B cell (primary cell): ENCODE data around the gene GPR15LG. TPM values are rescaled to one million over a fixed set of nuclear protein-coding genes. Genes with fewer than 3 reads are reported as not detected.
A peak's percentile ranks its signal among the peaks of the same experiment; 100 is the strongest.
"Not testable (repeated sequence)": the region's sequence is repeated elsewhere in the genome, so short reads cannot be mapped to it uniquely, and the experiment has no call there.

Experiments
- ATAC-seq: fragments of 200-7000 bp; cut with Tn5 transposase; one replicate; pipeline ENCODE4 v1.10.0; 2021; ENCODE audit warnings: low read depth, mild to moderate bottlenecking, moderate number of reproducible peaks, moderate library complexity
- CTCF ChIA-PET: fragments of 350-600 bp; sonication (Branson Sonifier 250); formaldehyde crosslinking; loops from one replicate; lab custom pipeline; 2021; ENCODE audit warnings: antibody characterized with exemption, inconsistent platforms; lab: Charles Lee
- POLR2A ChIA-PET: fragments of 350-600 bp; sonication (Branson Sonifier 250); formaldehyde crosslinking; loops from one replicate; lab custom pipeline; 2021; ENCODE audit warnings: antibody characterized with exemption; lab: Charles Lee
- DNase-seq: peaks from one replicate; pipeline ENCODE4 v3.0.0; 2013
- H2AFZ ChIP-seq: 2 replicates; pipeline ENCODE4 v1.6.1; 2012; ENCODE audit warnings: mild to moderate bottlenecking, low read depth, low read length; ENCODE audit not compliant: insufficient read depth, poor library complexity, severe bottlenecking
- H3K27ac ChIP-seq, 2 donors: 1 replicate in 1 of 2; 2 replicates in 1 of 2; pipeline ENCODE4 v1.5.1; 2012 to 2013; ENCODE audit warnings: low read length in 2 of 2, mild to moderate bottlenecking in 2 of 2, moderate library complexity in 1 of 2
- H3K27me3 ChIP-seq, 4 experiments: fragments of 200-600 bp in 1 of 4; sonication (generic) in 1 of 4; replicated peaks in 1 of 4; 1 replicate in 2 of 4; 2 replicates in 2 of 4; pipeline versions ENCODE4 v1.6.1 to v1.7.0; 2013 to 2016; ENCODE audit warnings: low read length in 3 of 4, mild to moderate bottlenecking in 2 of 4, mixed read lengths in 1 of 4, moderate library complexity in 1 of 4; ENCODE audit not compliant: insufficient read depth in 4 of 4, control insufficient read depth in 3 of 4; ENCODE audit errors: control extremely low read depth in 1 of 4
- H3K36me3 ChIP-seq, 2 experiments: replicated peaks in 1 of 2; 1 replicate in 1 of 2; 2 replicates in 1 of 2; pipeline versions ENCODE4 v1.6.1 to v1.7.1; 2013; ENCODE audit warnings: low read length in 1 of 2; ENCODE audit not compliant: insufficient read depth in 2 of 2, control insufficient read depth in 1 of 2; ENCODE audit errors: control extremely low read depth in 1 of 2, extremely low read depth in 1 of 2
- H3K4me1 ChIP-seq, 2 donors: fragments of 200-600 bp in 1 of 2; sonication (generic) in 1 of 2; 1 replicate in 1 of 2; 2 replicates in 1 of 2; pipeline versions ENCODE4 v1.5.1 to v1.6.1; 2013 to 2017; ENCODE audit warnings: low read length in 2 of 2; ENCODE audit not compliant: control insufficient read depth in 2 of 2, insufficient read depth in 2 of 2
- H3K4me2 ChIP-seq: replicated peaks from 2 replicates; pipeline ENCODE3; 2012; ENCODE audit warnings: mild to moderate bottlenecking, low read depth, low read length; ENCODE audit not compliant: poor library complexity, severe bottlenecking
- H3K4me3 ChIP-seq, 5 experiments: fragments of 200-600 bp in 1 of 5; sonication (generic) in 1 of 5; 1 replicate in 3 of 5; 2 replicates in 2 of 5; pipeline versions ENCODE4 v1.5.1 to v1.7.0; 2011 to 2016; ENCODE audit warnings: low read length in 4 of 5, mild to moderate bottlenecking in 4 of 5, low read depth in 2 of 5, control low read depth in 1 of 5, moderate library complexity in 1 of 5; ENCODE audit not compliant: insufficient read depth in 1 of 5; ENCODE audit errors: control extremely low read depth in 1 of 5, extremely low read depth in 1 of 5
- H3K79me2 ChIP-seq: fragments of 200-600 bp; sonication (generic); one replicate; pipeline ENCODE4 v1.6.0; 2016; ENCODE audit warnings: low read length; ENCODE audit not compliant: control insufficient read depth, insufficient read depth
- H3K9ac ChIP-seq: fragments of 200-600 bp; sonication (generic); 2 replicates; pipeline ENCODE4 v1.6.1; 2017; ENCODE audit warnings: mild to moderate bottlenecking, low read length, moderate library complexity
- H3K9me3 ChIP-seq, 3 donors: one replicate each; pipeline versions ENCODE4 v1.6.1 to v1.7.1; 2013; ENCODE audit warnings: low read length in 2 of 3; ENCODE audit not compliant: control insufficient read depth in 2 of 3, insufficient read depth in 1 of 3; ENCODE audit errors: control extremely low read depth in 1 of 3
- H4K20me1 ChIP-seq: 2 replicates; pipeline ENCODE4 v1.6.0; 2012; ENCODE audit warnings: mild to moderate bottlenecking, low read length; ENCODE audit not compliant: insufficient read depth, control insufficient read depth, poor library complexity, severe bottlenecking
- H3K27ac Mint-ChIP-seq: one replicate; pipeline ENCODE4 v1.8.0; 2021; ENCODE audit warnings: mixed read lengths
- H3K27me3 Mint-ChIP-seq: one replicate; pipeline ENCODE4 v1.8.0; 2021; ENCODE audit warnings: mixed read lengths
- H3K4me1 Mint-ChIP-seq: one replicate; pipeline ENCODE4 v1.8.0; 2021; ENCODE audit warnings: mixed read lengths
- H3K4me3 Mint-ChIP-seq: one replicate; pipeline ENCODE4 v1.8.0; 2021; ENCODE audit warnings: mixed read lengths
- H3K9me3 Mint-ChIP-seq: one replicate; pipeline ENCODE4 v1.8.0; 2022; ENCODE audit warnings: mixed read lengths; ENCODE audit not compliant: insufficient read depth
- EZH2 ChIP-seq: IDR thresholded peaks from 2 replicates; pipeline ENCODE4 v1.6.1; 2012; ENCODE audit warnings: borderline replicate concordance, low read depth, mild to moderate bottlenecking, moderate library complexity, low read length; ENCODE audit not compliant: insufficient read depth, poor library complexity, severe bottlenecking
- WGBS: methylation state at CpG from one replicate; pipeline ENCODE4 v1.1.5; 2013; ENCODE audit warnings: missing lambda C conversion rate; ENCODE audit not compliant: insufficient coverage; 5-methylcytosine and 5-hydroxymethylcytosine counted together
- intact Hi-C: fragments of 100-400 bp; cut with micrococcal nuclease; formaldehyde crosslinking; loops from one replicate; pipeline ENCODE4 v1.10.0; 2022
- polyA minus RNA-seq: library from RNA; depleted of rRNA, polyadenylated mRNA; stranded (reverse); fragments of >200 nt; gene quantifications from 2 replicates; pipeline ENCODE4 v1.2.3, GENCODE V29; 2012
- polyA plus RNA-seq: library from polyadenylated mRNA; depleted of rRNA; stranded (reverse); fragments of >200 nt; gene quantifications from 2 replicates; pipeline ENCODE4 v1.2.3, GENCODE V29; 2012
- total RNA-seq, 2 donors: library from RNA; stranded (reverse); fragments of 120-200 nt in 1 of 2; gene quantifications; 1 replicate in 1 of 2; 2 replicates in 1 of 2; pipeline versions ENCODE4 v1.2.3 to v1.2.4, GENCODE V29; 2013 to 2022
- TF ChIP-seq, protein P1 (sequence below): fragments of 200-600 bp; IDR thresholded peaks from one replicate; pipeline ENCODE4 v1.8.0; 2022; ENCODE audit warnings: antibody characterized with exemption, mild to moderate bottlenecking

GPR15LG gene
- not detected in 2 replicates for total RNA-seq
- not detected for total RNA-seq (2013)
- polyA plus RNA-seq: not detected in 2 replicates
- 0.36 TPM in 1 of 2 replicates, not detected in the other for polyA minus RNA-seq

DNA sequence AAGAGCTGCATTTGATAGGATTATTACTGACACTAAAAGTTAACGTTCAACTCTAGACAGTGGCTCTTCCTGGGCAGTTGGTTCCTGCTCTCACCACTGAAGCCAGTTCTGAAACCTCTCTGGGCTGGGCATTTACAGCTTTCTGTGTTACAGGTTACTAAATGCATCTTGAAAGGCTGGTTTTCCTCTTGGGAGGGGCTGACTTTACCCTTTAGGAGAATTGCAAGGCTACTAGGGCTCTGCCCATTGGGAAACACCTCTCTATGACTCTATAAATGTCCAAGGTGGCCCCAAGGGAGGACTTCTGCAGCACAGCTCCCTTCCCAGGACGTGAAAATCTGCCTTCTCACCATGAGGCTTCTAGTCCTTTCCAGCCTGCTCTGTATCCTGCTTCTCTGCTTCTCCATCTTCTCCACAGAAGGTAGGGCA, at the start of gene GPR15LG:
TSS of gene GPR15LG (plus strand) at position 301 of the 429 bp plus-strand sequence. CDS start at position 352, 51 bp downstream.
- Histone ChIP-seq H4K20me1 (no peaks in the 10 kb centered on the region), H3K27ac (peak within 1 kb of the TSS in 1 of 2 donors; percentile 46), H3K79me2 (no peaks in the 10 kb centered on the region), H3K4me3 (no peak within 1 kb of the TSS), H2AFZ (peak within 1 kb of the TSS; percentile 80), H3K4me2 (no peak within 1 kb of the TSS), H3K36me3 (no peaks in the 10 kb centered on the region), H3K4me1 (peaks cover 25 to 39% of the 10 kb centered on the region in 2 donors), H3K9me3 (peaks cover 0 to 4% (median 0%) of the 10 kb centered on the region in 3 donors), H3K9ac (no peak within 1 kb of the TSS), H3K27me3 (no peaks in the 10 kb centered on the region)
- CTCF ChIA-PET: interaction anchor here (1.6 kb wide), 1 partner anchor 25 kb away, joined by 3 read pairs; no protein-coding TSS in a partner anchor
- TF ChIP-seq, protein P1, sequence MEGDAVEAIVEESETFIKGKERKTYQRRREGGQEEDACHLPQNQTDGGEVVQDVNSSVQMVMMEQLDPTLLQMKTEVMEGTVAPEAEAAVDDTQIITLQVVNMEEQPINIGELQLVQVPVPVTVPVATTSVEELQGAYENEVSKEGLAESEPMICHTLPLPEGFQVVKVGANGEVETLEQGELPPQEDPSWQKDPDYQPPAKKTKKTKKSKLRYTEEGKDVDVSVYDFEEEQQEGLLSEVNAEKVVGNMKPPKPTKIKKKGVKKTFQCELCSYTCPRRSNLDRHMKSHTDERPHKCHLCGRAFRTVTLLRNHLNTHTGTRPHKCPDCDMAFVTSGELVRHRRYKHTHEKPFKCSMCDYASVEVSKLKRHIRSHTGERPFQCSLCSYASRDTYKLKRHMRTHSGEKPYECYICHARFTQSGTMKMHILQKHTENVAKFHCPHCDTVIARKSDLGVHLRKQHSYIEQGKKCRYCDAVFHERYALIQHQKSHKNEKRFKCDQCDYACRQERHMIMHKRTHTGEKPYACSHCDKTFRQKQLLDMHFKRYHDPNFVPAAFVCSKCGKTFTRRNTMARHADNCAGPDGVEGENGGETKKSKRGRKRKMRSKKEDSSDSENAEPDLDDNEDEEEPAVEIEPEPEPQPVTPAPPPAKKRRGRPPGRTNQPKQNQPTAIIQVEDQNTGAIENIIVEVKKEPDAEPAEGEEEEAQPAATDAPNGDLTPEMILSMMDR: no peak
- no peak for TF ChIP-seq EZH2
- Mint-ChIP-seq H3K4me3 (no peak within 1 kb of the TSS), H3K4me1 (peaks cover 26% of the 10 kb centered on the region), H3K9me3 (peaks cover 2% of the 10 kb centered on the region), H3K27me3 (no peaks in the 10 kb centered on the region), H3K27ac (peak within 1 kb of the TSS; percentile 90)
- POLR2A ChIA-PET: no interaction called here
- no peak for ATAC-seq
- 92% methylated on average over 2 of the region's 2 CpGs for WGBS
- intact Hi-C loops: no loop called here
- DNase-seq: no peak

DNA sequence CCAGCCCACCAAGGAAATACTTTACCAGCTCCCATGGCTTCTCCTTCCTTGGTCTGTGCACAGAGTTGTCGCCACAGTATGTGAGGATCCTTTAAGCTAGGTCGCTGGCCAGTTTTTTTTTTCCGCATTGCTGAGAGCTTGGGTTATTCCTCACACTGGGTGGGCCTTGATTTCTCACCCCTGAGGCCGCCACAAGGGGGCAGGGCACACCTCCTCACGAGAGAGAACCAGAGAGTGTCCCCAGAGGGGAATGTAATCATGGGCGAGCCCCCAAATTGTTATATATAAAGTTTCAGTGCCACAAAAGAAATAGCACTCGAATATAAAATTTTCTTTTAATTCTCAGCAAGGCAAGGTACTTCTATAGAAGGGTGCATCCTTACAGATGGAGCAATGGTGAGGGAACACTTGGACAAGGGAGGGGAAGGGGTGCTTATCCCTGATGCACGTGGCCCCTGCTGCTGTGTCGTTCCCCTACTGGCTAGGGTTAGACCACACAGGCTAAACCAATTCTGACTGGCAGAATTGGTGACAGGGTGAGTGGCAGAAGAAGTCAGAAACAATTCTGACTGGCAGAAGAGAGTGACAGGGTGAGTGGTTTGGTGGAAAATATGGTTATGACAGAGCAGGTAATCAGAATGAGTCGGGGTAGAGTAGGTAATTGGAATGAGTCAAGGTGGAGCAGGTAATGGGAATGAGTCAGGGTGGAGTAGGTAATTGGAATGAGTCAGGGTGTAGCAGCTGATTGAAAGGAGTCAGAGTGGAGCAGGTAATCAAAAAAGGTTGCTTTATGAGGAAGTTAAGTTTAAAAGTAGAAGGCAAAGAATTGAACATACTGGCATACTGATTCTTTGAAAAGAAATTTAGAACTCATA, 47.5 kb upstream of the GPR15LG start:
- POLR2A ChIA-PET, H3K4me3 Mint-ChIP-seq, H3K79me2 ChIP-seq, H4K20me1 ChIP-seq, H3K4me1 Mint-ChIP-seq, DNase-seq, H3K27ac ChIP-seq, H2AFZ ChIP-seq, intact Hi-C loops, H3K36me3 ChIP-seq, ATAC-seq, H3K27ac Mint-ChIP-seq, H3K4me2 ChIP-seq, H3K4me3 ChIP-seq, CTCF ChIA-PET, H3K9ac ChIP-seq, H3K4me1 ChIP-seq: not testable (repeated sequence)
- H3K9me3 ChIP-seq: peaks cover 5 to 21% (median 20%) of the 10 kb centered on the region in 3 donors
- Mint-ChIP-seq H3K27me3 (peaks cover 27% of the 10 kb centered on the region), H3K9me3 (peaks cover 15% of the 10 kb centered on the region)
- 86% methylated on average over 7 of the region's 10 CpGs for WGBS
- H3K27me3 ChIP-seq: peaks cover 0 to 20% (median 1%) of the 10 kb centered on the region in 4 experiments
